IgD-negative memory B cell (primary cell): ENCODE measurements around the gene HYAL3. TPM values are rescaled to one million over a fixed set of nuclear protein-coding genes. Genes with fewer than 3 reads are reported as not detected.
"Not testable (repeated sequence)": the region's sequence is repeated elsewhere in the genome, so short reads cannot be mapped to it uniquely, and the experiment has no call there.

Source experiments
- H3K27ac Mint-ChIP-seq, 3 donors: one replicate each; pipeline ENCODE4 v1.8.0; 2020 to 2022; ENCODE audit warnings: mild to moderate bottlenecking in 3 of 3, mixed read lengths in 3 of 3, moderate library complexity in 1 of 3
- H3K27me3 Mint-ChIP-seq: one replicate; pipeline ENCODE4 v1.8.0; 2021; ENCODE audit warnings: mixed read lengths
- H3K36me3 Mint-ChIP-seq: one replicate; pipeline ENCODE4 v1.8.0; 2020; ENCODE audit warnings: mild to moderate bottlenecking, mixed read lengths
- H3K4me1 Mint-ChIP-seq, 3 donors: one replicate each; pipeline ENCODE4 v1.8.0; 2020 to 2022; ENCODE audit warnings: mixed read lengths in 3 of 3, mild to moderate bottlenecking in 1 of 3
- H3K4me3 Mint-ChIP-seq, 4 donors: one replicate each; pipeline ENCODE4 v1.8.0; 2020 to 2022; ENCODE audit warnings: mild to moderate bottlenecking in 4 of 4, mixed read lengths in 4 of 4, moderate library complexity in 3 of 4
- H3K9me3 Mint-ChIP-seq, 3 donors: one replicate each; pipeline ENCODE4 v1.8.0; 2020 to 2021; ENCODE audit warnings: mixed read lengths in 3 of 3, mild to moderate bottlenecking in 1 of 3
- polyA plus RNA-seq: library from polyadenylated mRNA; unstranded; fragments of 300-500 nt; fragmentation: Illumina TruSeq; gene quantifications from one replicate; pipeline ENCODE4 v1.2.3, GENCODE V29; 2021

Gene HYAL3
- polyA plus RNA-seq, 1 donor from 2014 or later = 5.3 TPM

DNA sequence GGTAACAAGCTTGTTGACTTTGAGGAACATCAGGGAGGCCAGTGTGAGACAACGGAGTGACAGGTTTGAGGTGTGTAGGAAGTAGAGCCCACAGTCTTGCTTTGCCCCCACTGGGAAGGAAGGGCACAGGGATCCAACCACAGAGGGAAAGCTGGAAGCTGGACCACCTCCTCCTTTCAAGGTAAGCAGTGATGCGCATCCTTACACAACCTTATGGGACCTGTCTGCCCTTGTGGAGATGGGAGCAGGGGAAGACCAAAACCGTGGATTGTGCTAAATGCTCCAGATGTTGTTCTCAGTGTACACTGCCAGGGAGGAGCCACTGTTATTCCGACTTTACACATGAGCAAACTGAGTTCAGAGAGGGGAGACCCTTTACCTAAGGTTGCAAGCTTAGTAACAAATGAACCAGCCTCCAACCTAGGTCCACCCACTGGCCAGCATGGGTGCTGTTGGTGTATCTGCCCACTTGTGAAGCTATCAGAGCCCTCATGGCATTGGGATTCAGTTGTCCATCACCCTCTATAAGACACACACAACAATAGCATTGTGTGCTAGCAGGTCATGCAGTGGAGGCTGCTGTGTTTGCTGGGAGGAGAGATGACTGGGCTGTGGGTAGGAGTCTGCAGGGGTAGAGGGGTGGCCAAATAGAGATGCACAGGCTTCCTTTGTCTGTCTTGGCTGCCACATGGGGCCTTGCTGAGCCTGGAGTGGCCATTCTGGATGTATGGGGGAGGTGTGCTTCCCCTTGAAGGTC is 20.9 kb downstream of the HYAL3 start:
- Mint-ChIP-seq H3K27ac (peak overlapping the region in 2 of 3 donors; percentile 58 to 78), H3K9me3 (no peaks in the 10 kb centered on the region), H3K4me3 (no peak overlapping the region), H3K4me1 (peaks cover 6 to 11% (median 9%) of the 10 kb centered on the region in 3 donors), H3K36me3 (no peaks in the 10 kb centered on the region), H3K27me3 (peaks cover 27% of the 10 kb centered on the region)

DNA sequence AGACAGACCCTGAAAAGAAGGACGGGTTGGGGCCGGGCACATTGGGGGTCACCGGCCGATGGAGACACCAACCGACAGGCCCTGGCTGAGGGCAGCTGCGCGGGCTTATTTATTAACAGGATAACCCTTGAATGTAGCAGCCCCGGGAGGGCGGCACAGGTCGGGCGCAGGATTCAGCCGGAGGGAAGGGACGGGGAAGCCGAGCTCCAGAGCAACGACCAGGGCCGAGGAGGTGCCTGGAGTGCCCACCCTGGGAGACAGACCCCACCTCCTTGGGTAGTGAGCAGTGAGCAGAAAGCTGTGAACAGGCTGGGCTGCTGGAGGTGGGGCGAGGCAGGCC is 22.5 kb downstream of the HYAL3 start:
- Mint-ChIP-seq H3K27me3 (peaks cover 31% of the 10 kb centered on the region), H3K36me3 (no peaks in the 10 kb centered on the region), H3K9me3 (no peaks in the 10 kb centered on the region), H3K4me1 (peaks cover 12 to 19% (median 16%) of the 10 kb centered on the region in 3 donors), H3K27ac (no peak overlapping the region), H3K4me3 (no peak overlapping the region)

DNA sequence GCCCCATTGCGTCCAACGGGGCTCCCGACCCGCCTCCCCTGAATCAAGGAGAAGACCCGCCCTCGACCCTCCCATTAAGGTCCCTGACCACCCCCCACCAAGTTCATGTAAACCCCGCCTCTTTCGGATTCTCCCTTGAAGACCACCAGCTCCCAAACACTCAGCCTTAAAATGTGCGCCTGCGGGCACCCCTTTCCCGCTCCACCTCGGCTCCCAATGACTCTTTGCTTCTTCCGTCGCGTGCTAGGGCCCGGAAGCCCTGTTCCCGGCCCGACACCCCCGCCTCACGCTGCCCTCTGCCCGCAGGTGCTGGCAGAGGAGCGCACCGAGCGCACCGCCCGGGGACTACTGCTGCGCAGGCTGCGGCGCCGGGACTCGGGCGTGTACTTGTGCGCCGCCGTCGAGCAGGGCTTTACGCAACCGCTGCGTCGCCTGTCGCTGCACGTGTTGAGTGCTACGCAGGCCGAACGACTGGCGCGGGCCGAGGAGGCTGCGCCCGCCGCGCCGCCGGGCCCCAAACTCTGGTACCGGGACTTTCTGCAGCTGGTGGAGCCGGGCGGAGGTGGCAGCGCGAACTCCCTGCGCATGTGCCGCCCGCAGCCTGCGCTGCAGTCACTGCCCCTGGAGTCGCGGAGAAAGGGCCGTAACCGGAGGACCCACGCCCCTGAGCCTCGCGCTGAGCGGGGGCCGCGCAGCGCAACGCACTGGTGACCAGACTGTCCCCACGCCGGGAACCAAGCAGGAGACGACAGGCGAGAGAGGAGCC is 23.0 kb downstream of the HYAL3 start:
- Mint-ChIP-seq H3K27me3 (peaks cover 31% of the 10 kb centered on the region), H3K36me3 (no peaks in the 10 kb centered on the region), H3K4me3 (peak overlapping the region in 2 of 4 donors; percentile 24 to 57), H3K4me1 (peaks cover 12 to 19% (median 16%) of the 10 kb centered on the region in 3 donors), H3K9me3 (no peaks in the 10 kb centered on the region), H3K27ac (peak overlapping the region in 1 of 3 donors; percentile 23)

DNA sequence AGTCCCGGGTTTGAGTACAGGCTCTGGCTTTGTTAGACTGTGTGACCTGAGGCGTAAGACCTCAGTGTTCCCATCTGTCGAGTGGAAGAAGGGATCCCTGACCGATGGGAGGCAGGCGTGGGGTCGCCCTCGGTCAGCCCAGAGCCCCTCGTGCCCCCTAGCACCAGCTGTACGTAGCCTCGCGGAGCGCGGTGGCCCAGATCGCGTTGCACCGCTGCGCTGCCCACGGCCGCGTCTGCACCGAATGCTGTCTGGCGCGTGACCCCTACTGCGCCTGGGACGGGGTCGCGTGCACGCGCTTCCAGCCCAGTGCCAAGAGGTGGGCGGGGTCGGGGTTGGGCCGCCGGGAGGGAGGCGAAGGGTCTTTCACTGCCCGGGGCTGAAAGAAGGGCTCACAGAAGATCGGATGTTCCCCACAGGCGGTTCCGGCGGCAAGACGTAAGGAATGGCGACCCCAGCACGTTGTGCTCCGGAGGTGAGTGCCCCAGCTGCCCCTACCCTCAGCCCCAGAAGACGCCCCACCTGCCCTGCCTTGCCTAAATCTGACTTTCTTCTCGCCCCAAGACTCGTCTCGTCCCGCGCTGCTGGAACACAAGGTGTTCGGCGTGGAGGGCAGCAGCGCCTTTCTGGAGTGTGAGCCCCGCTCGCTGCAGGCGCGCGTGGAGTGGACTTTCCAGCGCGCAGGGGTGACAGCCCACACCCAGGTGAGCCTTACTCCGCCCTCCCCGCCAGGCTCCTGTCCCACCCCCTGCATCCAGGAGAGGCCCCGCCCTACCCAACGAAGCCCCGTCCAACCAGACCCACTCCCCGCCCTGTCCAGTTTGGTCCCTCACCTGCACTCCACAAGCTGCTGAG is 23.8 kb downstream of the HYAL3 start:
- peak overlapping the region in 1 of 4 donors; percentile 23 for H3K4me3 Mint-ChIP-seq
- no peaks in the 10 kb centered on the region for H3K36me3 Mint-ChIP-seq
- H3K27ac Mint-ChIP-seq = peak overlapping the region in 1 of 3 donors; percentile 16
- no peaks in the 10 kb centered on the region for H3K9me3 Mint-ChIP-seq
- H3K27me3 Mint-ChIP-seq = peaks cover 31% of the 10 kb centered on the region
- peaks cover 12 to 19% (median 16%) of the 10 kb centered on the region in 3 donors for H3K4me1 Mint-ChIP-seq

DNA sequence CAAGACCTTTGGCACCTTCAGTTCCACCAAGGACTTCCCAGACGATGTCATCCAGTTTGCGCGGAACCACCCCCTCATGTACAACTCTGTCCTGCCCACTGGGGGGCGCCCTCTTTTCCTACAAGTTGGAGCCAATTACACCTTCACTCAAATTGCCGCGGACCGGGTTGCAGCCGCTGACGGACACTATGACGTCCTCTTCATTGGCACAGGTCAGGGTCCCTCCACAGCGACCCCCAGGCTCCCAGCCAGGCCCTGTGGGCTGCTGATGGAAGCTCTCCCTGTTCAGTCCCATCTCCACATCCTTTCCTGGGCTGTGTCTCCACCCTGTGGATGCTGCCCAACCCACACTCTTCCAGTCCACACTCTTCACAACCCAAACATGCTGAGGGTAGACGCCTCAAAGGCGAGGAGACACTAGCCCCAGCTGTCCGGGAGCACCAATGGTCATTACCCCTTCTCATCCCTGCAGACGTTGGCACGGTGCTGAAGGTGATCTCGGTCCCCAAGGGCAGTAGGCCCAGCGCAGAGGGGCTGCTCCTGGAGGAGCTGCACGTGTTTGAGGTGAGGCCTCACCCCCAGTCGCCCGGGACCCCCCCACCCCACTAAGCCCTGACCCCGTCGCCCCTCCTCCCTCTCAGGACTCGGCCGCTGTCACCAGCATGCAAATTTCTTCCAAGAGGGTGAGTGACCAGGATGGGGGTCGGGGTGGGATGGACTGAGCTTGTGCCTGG is 24.7 kb downstream of the HYAL3 start:
- Mint-ChIP-seq H3K9me3 (no peaks in the 10 kb centered on the region), H3K27me3 (peaks cover 31% of the 10 kb centered on the region), H3K4me3 (peak overlapping the region; percentile 47 to 82 (median 63)), H3K36me3 (no peaks in the 10 kb centered on the region), H3K27ac (peak overlapping the region; percentile 16 to 92 (median 69)), H3K4me1 (peaks cover 12 to 19% (median 16%) of the 10 kb centered on the region in 3 donors)

DNA sequence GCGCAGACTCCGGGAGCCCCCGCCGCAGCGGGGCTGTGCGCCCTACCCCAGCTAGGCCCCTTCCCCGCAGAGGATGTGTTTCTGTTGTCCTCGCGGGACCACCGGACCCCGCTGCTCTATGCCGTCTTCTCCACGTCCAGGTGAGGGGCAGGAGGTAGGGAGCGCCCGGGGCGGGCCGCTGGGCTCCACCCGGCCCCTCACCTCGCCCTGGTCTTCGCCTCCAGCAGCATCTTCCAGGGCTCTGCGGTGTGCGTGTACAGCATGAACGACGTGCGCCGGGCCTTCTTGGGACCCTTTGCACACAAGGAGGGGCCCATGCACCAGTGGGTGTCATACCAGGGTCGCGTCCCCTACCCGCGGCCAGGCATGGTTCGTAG is 25.5 kb downstream of the HYAL3 start:
- Mint-ChIP-seq H3K27ac (peak overlapping the region in 2 of 3 donors; percentile 69 to 92), H3K9me3 (no peaks in the 10 kb centered on the region), H3K4me1 (peaks cover 12 to 19% (median 16%) of the 10 kb centered on the region in 3 donors), H3K4me3 (no peak overlapping the region), H3K27me3 (peaks cover 31% of the 10 kb centered on the region), H3K36me3 (no peaks in the 10 kb centered on the region)

DNA sequence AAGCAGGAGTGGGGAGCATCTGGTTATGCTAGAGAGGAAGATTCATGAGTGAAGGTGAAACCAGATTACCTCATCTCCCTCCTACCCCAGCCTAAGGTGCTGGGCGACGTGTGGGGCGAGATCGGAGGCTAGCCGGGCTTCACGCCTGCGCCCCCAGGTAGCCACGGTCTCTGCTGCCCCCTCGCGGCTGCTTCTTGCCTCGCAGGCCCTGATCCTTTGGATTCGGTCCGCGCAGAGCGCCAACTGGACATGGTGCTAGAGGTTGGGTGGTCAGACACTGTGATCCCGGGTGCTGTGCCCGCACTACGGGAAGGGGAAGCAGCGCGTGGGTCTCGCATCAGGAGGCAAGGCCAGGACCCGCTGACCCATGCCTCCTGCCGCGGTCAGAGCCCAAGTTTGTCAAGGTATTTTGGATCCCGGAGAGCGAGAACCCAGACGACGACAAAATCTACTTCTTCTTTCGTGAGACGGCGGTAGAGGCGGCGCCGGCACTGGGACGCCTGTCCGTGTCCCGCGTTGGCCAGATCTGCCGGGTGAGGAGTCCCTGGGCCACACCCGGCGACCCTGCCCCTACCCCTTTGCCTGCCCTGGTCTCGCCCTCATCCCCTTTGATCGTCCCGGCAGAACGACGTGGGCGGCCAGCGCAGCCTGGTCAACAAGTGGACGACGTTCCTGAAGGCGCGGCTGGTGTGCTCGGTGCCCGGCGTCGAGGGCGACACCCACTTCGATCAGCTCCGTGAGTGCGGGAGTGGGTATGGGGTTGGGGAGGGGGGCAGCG is 26.1 kb downstream of the HYAL3 start:
- H3K27ac Mint-ChIP-seq = peak overlapping the region in 2 of 3 donors; percentile 88 to 96
- H3K27me3 Mint-ChIP-seq = peaks cover 31% of the 10 kb centered on the region
- no peaks in the 10 kb centered on the region for H3K36me3 Mint-ChIP-seq
- no peaks in the 10 kb centered on the region for H3K9me3 Mint-ChIP-seq
- peaks cover 12 to 19% (median 16%) of the 10 kb centered on the region in 3 donors for H3K4me1 Mint-ChIP-seq
- H3K4me3 Mint-ChIP-seq = peak overlapping the region; percentile 50 to 95 (median 78)

DNA sequence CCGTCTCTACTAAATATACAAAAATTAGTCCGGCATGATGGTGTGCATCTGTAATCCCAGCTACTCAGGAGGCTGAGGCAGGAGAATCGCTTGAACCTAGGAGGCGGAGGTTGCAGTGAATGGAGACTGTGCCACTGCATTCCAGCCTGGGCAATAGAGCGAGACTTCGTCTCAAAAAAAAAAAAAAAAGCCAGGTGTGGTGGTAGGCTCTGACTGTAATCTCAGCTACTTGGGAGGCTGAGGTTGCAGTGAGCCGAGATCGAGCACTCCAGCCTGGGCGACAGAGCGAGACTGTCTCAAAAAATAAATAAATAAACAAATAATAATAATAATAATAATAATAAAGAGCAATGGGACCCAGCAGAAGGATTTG is 26.7 kb downstream of the HYAL3 start:
- not testable (repeated sequence) for H3K9me3 Mint-ChIP-seq, H3K36me3 Mint-ChIP-seq
- Mint-ChIP-seq H3K27me3 (peaks cover 29% of the 10 kb centered on the region), H3K4me3 (peak overlapping the region in 1 of 4 donors; percentile 50), H3K27ac (peak overlapping the region in 2 of 3 donors; percentile 88 to 96), H3K4me1 (peaks cover 12 to 19% (median 16%) of the 10 kb centered on the region in 3 donors)

DNA sequence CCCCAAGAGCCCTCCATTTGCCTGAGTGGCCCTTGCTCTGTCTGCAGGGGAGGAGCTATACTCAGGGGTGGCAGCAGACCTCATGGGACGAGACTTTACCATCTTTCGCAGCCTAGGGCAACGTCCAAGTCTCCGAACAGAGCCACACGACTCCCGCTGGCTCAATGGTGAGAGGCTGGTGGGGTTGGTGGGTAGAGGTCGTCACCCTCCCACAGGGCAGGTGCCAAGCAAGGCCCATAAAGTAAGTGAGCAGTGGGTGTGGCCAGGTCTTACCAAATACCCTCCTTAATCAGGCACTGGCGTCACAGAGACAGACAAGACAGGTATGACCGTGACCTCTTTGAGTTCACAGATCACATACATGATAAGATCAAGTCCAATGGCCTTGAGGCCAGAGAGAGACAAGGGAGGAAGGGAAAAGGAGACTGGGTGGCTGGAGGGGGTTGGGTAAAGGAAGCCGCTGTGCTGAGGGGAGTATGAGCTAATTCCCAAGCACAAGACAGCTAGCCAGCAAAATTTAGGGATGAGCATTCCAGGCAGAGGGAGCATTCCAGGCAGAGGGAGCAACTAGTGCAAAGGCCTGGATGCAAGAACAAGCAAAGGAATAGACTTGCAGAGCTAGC is 27.8 kb downstream of the HYAL3 start:
- Mint-ChIP-seq H3K36me3 (no peaks in the 10 kb centered on the region), H3K27me3 (peaks cover 27% of the 10 kb centered on the region), H3K4me1 (peaks cover 12 to 19% (median 16%) of the 10 kb centered on the region in 3 donors), H3K9me3 (no peaks in the 10 kb centered on the region), H3K27ac (peak overlapping the region in 1 of 3 donors; percentile 13), H3K4me3 (peak overlapping the region in 2 of 4 donors; percentile 18 to 21)

DNA sequence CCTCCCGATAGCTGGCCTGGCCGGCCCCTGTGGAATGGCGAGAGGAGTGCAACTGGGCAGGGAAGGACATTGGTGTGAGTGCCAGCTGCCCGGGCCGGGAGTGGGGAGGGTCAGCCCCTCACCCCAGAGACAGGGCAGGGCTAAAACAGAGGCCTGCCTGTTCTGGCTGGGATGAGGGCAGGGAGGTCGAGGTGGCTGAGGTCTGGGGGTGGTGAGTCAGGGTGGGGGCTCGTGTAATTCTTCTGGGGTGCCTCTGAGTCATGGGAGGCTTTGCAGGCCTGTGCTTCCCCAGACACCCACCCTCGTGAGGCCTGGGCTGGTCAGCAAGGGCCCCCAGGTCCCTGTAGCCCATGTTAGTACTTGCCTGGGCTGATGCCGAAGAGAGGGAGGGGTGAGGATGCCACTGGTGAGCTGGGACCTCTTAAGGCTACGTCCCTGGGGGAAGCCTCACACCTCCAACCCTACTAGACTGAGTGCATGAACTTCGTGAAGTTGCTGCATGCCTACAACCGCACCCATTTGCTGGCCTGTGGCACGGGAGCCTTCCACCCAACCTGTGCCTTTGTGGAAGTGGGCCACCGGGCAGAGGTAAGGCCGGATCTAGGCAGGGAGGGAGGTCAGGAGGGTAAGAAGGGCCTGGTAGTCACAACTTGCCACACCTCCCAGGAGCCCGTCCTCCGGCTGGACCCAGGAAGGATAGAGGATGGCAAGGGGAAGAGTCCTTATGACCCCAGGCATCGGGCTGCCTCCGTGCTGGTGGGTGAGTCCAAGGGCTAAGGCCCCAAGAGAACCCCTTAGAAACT is 28.6 kb downstream of the HYAL3 start:
- peaks cover 12 to 16% (median 13%) of the 10 kb centered on the region in 3 donors for H3K4me1 Mint-ChIP-seq
- H3K9me3 Mint-ChIP-seq = no peaks in the 10 kb centered on the region
- no peak overlapping the region for H3K4me3 Mint-ChIP-seq
- H3K27me3 Mint-ChIP-seq = peaks cover 23% of the 10 kb centered on the region
- no peak overlapping the region for H3K27ac Mint-ChIP-seq
- H3K36me3 Mint-ChIP-seq = no peaks in the 10 kb centered on the region

DNA sequence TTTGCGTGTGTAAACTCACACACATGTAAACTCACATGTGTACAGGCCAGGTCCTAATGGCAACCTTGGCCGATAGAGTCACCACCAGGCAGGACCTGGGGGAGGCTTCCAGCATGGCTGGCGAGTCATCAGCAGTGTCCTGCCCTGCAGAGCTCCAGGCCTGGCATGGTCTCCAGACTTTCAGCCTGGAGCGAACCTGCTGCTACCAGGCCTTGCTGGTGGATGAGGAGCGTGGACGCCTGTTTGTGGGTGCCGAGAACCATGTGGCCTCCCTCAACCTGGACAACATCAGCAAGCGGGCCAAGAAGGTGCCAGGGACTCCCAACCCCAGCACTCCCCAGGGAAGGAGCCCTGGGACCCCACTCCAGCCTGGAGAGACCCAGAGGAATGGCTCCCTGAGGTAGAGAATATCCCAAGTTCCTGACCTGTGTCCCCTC is 29.2 kb downstream of the HYAL3 start:
- Mint-ChIP-seq H3K9me3 (no peaks in the 10 kb centered on the region), H3K4me1 (peaks cover 11 to 16% (median 12%) of the 10 kb centered on the region in 3 donors), H3K4me3 (no peak overlapping the region), H3K27me3 (peaks cover 16% of the 10 kb centered on the region), H3K36me3 (no peaks in the 10 kb centered on the region), H3K27ac (no peak overlapping the region)

DNA sequence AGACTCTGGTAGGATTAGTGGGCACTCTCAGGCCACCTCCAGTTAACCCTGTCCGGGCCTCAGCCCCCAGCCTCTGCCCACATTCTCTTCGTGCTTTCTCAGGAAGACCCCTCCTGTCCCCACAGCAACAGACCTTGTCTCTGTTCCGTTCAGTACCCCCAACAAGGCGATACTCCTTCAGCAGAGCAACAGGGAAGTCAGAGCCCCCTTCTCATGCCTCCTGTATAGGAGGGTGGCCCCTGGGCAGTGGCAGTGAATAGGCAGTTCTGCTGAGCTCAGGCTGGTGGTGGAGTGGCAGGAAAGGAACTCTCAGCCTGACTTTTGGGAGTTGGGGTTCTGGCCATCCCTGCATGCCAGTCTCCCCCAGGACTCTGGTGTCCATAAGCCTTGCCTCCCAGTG is 29.7 kb downstream of the HYAL3 start:
- Mint-ChIP-seq H3K4me3 (no peak overlapping the region), H3K27me3 (peaks cover 13% of the 10 kb centered on the region), H3K27ac (peak overlapping the region in 2 of 3 donors; percentile 25 to 61)

More for the DNA sequence above, 29.7 kb downstream of the HYAL3 start:
- H3K9me3 Mint-ChIP-seq = no peaks in the 10 kb centered on the region
- H3K36me3 Mint-ChIP-seq = no peaks in the 10 kb centered on the region
- H3K4me1 Mint-ChIP-seq = peaks cover 9 to 15% (median 11%) of the 10 kb centered on the region in 3 donors
